Esophagus squamous epithelium (tissue), 5 donors: ENCODE data around the gene APC. TPM values are rescaled to one million over a fixed set of nuclear protein-coding genes. Genes with fewer than 3 reads are reported as not detected.

ENCODE experiments used
- DNase-seq: peaks from one replicate; lab custom pipeline; 2025; lab: John Stamatoyannopoulos, UW
- H3K27ac ChIP-seq, 4 donors: fragments of 200-600 bp; sonication (generic); one replicate each; pipeline ENCODE4 v1.5.1; 2016 to 2019; ENCODE audit warnings: mild to moderate bottlenecking in 1 of 4
- H3K27me3 ChIP-seq, 4 donors: fragments of 200-600 bp; sonication (generic); 1 replicate in 3 of 4; 2 replicates in 1 of 4; pipeline versions ENCODE4 v1.5.1 to v1.6.0; 2017 to 2021; ENCODE audit warnings: antibody characterized with exemption in 1 of 4
- H3K36me3 ChIP-seq, 3 donors: fragments of 200-600 bp; sonication (generic); one replicate each; pipeline ENCODE4 v1.5.1; 2016 to 2019
- H3K4me1 ChIP-seq, 3 donors: fragments of 200-600 bp; sonication (generic); one replicate each; pipeline ENCODE4 v1.5.1; 2017 to 2019
- H3K4me3 ChIP-seq, 4 donors: fragments of 200-600 bp; sonication (generic); 1 replicate in 3 of 4; 2 replicates in 1 of 4; pipeline ENCODE4 v1.5.1; 2016 to 2019; ENCODE audit warnings: mild to moderate bottlenecking in 2 of 4, moderate library complexity in 1 of 4
- H3K9me3 ChIP-seq, 3 donors: fragments of 200-600 bp; sonication (generic); one replicate each; pipeline ENCODE4 v1.5.1; 2016 to 2019
- CTCF ChIP-seq, 6 experiments: fragments of 450-650 bp in 4 of 6; fragments of 200-600 bp in 2 of 6; sonication (generic) in 2 of 6; IDR thresholded peaks; one replicate each; pipeline ENCODE4 v1.5.1; 2016 to 2019; ENCODE audit warnings: antibody characterized with exemption in 6 of 6, mild to moderate bottlenecking in 4 of 6, moderate library complexity in 4 of 6
- POLR2A ChIP-seq, 4 donors: fragments of 450-650 bp; IDR thresholded peaks; one replicate each; pipeline ENCODE4 v1.6.1; 2017; ENCODE audit warnings: antibody characterized with exemption in 4 of 4, mild to moderate bottlenecking in 4 of 4, moderate library complexity in 3 of 4
- WGBS, 2 donors: methylation state at CpG; one replicate each; pipeline ENCODE4 v1.1.5; 2018; 5-methylcytosine and 5-hydroxymethylcytosine counted together
- intact Hi-C: fragments of 100-400 bp; cut with DNase I; formaldehyde crosslinking; loops from one replicate; pipeline ENCODE4 v1.15.0; 2022
- total RNA-seq, 4 donors: library from RNA; depleted of rRNA; stranded (reverse); fragments of >200 nt; gene quantifications; one replicate each; pipeline ENCODE4 v1.1.0, GENCODE V29; 2016
- donor health status: DM: yes; HTN: yes; CAD: no.

APC gene
- total RNA-seq, 4 donors from 2014 or later = 34.7 to 75.0 (median 58.1) TPM

- intact Hi-C loops = no loop called here
- H3K4me3 ChIP-seq = peak overlapping the region; percentile 80 to 96 (median 88)
These were observed 124.4 kb downstream of the APC start for GRCh38 chr5:112862085-112862484.

GRCh38 chr5:112863549-112863948 lies 125.9 kb downstream of the APC start:
- Histone ChIP-seq H3K27ac (no peak overlapping the region), H3K4me3 (no peak overlapping the region), H3K9me3 (no peaks in the 10 kb centered on the region), H3K27me3 (no peaks in the 10 kb centered on the region), H3K36me3 (peaks cover 0 to 54% (median 11%) of the 10 kb centered on the region in 3 donors), H3K4me1 (peaks cover 10 to 32% (median 17%) of the 10 kb centered on the region in 3 donors)
- TF ChIP-seq CTCF (IDR thresholded peaks at IDR 0.05) (no peak), POLR2A (IDR thresholded peaks at IDR 0.05) (no peak)
- intact Hi-C loops = no loop called here
- 71 to 75% methylated on average over 4 of the region's 4 CpGs for WGBS, 2 donors
- DNase-seq = no peak

More at GRCh38 chr5:112862085-112862484, 124.4 kb downstream of the APC start:
- Histone ChIP-seq H3K9me3 (no peaks in the 10 kb centered on the region), H3K27ac (peak overlapping the region in 2 of 4 donors; percentile 90 to 91), H3K4me1 (peaks cover 10 to 32% (median 17%) of the 10 kb centered on the region in 3 donors), H3K27me3 (no peaks in the 10 kb centered on the region), H3K36me3 (peaks cover 0 to 39% (median 9%) of the 10 kb centered on the region in 3 donors)
- TF ChIP-seq CTCF (IDR thresholded peaks at IDR 0.05) (no peak), POLR2A (IDR thresholded peaks at IDR 0.05) (no peak)
- 46 to 51% methylated on average over 9 of the region's 9 CpGs for WGBS, 2 donors
- no peak for DNase-seq

GRCh38 chr5:112865128-112865527 lies 127.4 kb downstream of the APC start:
- H3K4me3 ChIP-seq = no peak overlapping the region
- H3K36me3 ChIP-seq = peaks cover 5 to 70% (median 15%) of the 10 kb centered on the region in 3 donors
- TF ChIP-seq CTCF (IDR thresholded peaks at IDR 0.05) = no peak
- TF ChIP-seq POLR2A (IDR thresholded peaks at IDR 0.05) = no peak
- no peaks in the 10 kb centered on the region for H3K9me3 ChIP-seq
- DNase-seq = no peak
- H3K27me3 ChIP-seq = no peaks in the 10 kb centered on the region
- H3K4me1 ChIP-seq = peaks cover 10 to 32% (median 17%) of the 10 kb centered on the region in 3 donors
- H3K27ac ChIP-seq = no peak overlapping the region
- WGBS, 2 donors = 87 to 89% methylated on average over 3 of the region's 3 CpGs
- intact Hi-C loops = no loop called here

GRCh38 chr5:112866739-112867138 lies 129.1 kb downstream of the APC start:
- DNase-seq = no peak
- peaks cover 9 to 24% (median 17%) of the 10 kb centered on the region in 3 donors for H3K4me1 ChIP-seq
- H3K4me3 ChIP-seq = no peak overlapping the region
- H3K27me3 ChIP-seq = no peaks in the 10 kb centered on the region
- intact Hi-C loops = no loop called here
- WGBS, 2 donors = 96% methylated on average over 2 of the region's 2 CpGs
- no peak for TF ChIP-seq POLR2A (IDR thresholded peaks at IDR 0.05)
- no peak for TF ChIP-seq CTCF (IDR thresholded peaks at IDR 0.05)
- peaks cover 5 to 84% (median 15%) of the 10 kb centered on the region in 3 donors for H3K36me3 ChIP-seq
- H3K9me3 ChIP-seq = no peaks in the 10 kb centered on the region
- no peak overlapping the region for H3K27ac ChIP-seq

- H3K9me3 ChIP-seq = no peaks in the 10 kb centered on the region
- H3K27ac ChIP-seq = no peak overlapping the region
- H3K4me1 ChIP-seq = peaks cover 2 to 17% (median 12%) of the 10 kb centered on the region in 3 donors
- no peak overlapping the region for H3K4me3 ChIP-seq
- WGBS, 2 donors = 90 to 95% methylated on average over 5 of the region's 5 CpGs
- TF ChIP-seq CTCF (IDR thresholded peaks at IDR 0.05) (no peak), POLR2A (IDR thresholded peaks at IDR 0.05) (no peak)
- no peak for DNase-seq
- H3K27me3 ChIP-seq = no peaks in the 10 kb centered on the region
- intact Hi-C loops = no loop called here
- peaks cover 5 to 84% (median 15%) of the 10 kb centered on the region in 3 donors for H3K36me3 ChIP-seq
These were observed 129.7 kb downstream of the APC start for GRCh38 chr5:112867411-112867810.
